GM21526 (cell line): ENCODE results near the gene PCDH18.
"Not testable (repeated sequence)": the region's sequence is repeated elsewhere in the genome, so short reads cannot be mapped to it uniquely, and the experiment has no call there.

Experiments used
- ATAC-seq: cut with Tn5 transposase; IDR thresholded peaks from one replicate; pipeline ENCODE4 v1.9.1; 2021; ENCODE audit warnings: moderate library complexity; ENCODE audit not compliant: unreplicated experiment, low FRiP score

PCDH18 gene, protein sequence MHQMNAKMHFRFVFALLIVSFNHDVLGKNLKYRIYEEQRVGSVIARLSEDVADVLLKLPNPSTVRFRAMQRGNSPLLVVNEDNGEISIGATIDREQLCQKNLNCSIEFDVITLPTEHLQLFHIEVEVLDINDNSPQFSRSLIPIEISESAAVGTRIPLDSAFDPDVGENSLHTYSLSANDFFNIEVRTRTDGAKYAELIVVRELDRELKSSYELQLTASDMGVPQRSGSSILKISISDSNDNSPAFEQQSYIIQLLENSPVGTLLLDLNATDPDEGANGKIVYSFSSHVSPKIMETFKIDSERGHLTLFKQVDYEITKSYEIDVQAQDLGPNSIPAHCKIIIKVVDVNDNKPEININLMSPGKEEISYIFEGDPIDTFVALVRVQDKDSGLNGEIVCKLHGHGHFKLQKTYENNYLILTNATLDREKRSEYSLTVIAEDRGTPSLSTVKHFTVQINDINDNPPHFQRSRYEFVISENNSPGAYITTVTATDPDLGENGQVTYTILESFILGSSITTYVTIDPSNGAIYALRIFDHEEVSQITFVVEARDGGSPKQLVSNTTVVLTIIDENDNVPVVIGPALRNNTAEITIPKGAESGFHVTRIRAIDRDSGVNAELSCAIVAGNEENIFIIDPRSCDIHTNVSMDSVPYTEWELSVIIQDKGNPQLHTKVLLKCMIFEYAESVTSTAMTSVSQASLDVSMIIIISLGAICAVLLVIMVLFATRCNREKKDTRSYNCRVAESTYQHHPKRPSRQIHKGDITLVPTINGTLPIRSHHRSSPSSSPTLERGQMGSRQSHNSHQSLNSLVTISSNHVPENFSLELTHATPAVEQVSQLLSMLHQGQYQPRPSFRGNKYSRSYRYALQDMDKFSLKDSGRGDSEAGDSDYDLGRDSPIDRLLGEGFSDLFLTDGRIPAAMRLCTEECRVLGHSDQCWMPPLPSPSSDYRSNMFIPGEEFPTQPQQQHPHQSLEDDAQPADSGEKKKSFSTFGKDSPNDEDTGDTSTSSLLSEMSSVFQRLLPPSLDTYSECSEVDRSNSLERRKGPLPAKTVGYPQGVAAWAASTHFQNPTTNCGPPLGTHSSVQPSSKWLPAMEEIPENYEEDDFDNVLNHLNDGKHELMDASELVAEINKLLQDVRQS

DNA sequence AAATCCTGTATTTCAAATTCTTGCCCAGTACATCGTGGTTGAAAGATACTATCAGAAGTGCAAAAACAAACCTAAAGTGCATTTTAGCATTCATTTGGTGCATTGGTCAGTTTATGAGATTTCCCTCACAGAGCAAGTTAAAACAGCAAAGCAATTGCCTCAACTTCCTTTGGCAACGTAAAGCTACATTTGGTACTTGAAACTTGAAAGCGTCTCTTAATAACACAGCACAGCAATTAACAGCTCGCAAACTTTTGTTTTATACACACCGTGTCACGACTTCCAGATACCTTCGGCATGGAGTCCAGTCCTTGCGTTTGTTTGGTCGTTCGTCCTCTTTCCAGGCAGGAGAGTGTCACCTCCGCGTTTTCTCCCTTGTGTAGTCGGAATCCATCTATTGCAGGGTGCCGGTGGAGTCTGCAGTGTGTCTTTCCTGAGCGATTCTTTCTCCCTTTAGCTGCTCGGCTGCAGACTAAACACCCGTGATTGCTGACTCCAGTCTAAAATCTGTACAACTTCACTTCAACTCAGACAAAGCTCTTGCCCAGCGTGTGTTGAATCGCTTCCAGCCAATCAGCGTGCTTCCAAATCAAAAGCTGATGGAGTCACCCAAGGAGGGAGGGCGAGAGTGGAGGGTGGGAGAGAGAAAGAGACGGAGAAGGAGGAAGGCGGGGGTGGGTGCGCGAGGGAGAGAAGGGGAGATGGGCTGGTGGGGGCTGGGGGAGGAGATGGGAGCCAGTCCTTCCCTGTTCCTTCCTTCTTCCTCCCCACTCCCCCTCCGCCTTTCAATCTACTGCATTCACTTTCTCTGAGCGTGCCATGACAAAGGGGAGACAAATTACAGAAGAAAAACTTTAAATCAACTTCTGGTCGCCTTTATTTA is at the start of gene PCDH18:
Gene PCDH18, minus strand, starts transcription at position 509 of the 883 bp plus-strand sequence. Its CDS starts 406 bp downstream, at position 103.
- peak; percentile 55 for ATAC-seq

DNA sequence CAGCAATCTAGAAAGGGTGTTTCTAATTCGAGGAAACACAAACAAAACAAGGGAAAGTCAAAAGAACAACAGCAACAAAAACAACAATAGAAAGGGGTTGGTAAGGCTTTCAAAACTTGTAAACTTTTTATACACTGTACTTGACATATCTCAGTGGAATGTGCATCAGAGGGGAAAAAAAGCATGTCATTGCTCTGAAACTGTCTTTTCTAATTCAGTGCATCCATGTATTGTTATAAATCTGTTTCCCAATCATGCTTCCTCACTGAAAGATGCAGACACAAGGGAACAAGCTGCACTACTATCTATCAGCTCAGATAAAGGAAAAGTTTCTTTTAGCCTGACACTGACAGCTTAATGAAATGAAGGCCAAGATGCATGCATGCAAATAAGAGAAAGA is 44.2 kb upstream of the PCDH18 start:
- ATAC-seq, result no peak

DNA sequence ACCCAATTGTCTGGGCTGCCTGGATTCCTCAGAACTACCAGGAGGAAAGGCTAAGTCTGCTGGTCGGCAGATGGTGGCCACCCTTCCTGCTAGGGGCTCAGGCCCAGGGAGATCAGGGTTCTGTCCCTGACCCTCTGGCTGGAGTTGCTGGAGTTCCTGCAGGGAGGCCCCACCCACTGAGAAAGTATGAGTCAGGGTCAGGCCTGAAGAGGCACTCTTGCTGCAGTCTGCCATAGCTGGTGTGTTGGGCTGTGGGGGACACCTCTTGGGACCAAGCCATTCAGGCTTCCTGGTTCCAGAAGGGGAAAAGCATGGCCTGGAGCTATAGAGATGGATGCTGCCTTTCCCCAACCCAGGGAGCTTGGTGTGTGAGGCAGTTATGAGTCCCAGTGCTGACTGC is 40.4 kb upstream of the PCDH18 start:
- ATAC-seq, result no peak

DNA sequence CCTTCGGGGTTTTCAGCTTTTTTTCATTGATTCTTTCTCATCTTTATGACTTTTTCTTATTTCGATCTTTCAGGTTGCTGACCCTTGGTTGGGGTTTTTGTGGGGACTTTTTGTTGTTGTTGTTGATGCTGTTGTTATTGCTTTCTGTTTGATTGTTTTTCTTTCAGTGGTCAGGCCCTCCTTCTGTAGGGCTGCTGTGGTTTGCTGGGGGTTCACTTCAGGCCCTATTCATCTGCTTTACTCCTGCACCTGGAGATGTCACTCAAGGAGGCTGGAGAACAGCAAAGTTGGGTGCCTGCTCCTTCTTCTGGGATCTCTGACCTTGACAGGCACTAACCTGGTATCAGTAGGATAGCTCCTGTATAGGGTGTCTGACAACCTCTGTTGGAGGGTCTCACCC is 39.9 kb upstream of the PCDH18 start:
- no peak for ATAC-seq

DNA sequence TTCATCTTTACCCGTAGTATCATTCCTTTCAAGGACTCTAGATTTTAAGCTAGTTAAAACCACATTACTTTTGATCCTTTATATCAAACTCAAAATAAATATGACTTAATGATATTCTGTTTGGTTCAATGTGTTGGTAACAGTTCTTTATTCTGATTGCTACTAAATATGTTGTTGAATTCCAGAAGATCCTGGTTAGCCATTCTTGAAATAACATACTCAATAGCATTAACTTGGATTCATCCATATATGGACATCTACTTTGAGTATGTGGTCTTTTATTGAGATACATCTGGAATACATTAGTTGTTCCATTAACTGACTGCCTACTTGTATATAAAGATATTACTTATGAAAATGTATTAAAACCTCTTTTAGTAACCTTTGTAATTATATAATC is 27.5 kb upstream of the PCDH18 start:
- no peak for ATAC-seq

DNA sequence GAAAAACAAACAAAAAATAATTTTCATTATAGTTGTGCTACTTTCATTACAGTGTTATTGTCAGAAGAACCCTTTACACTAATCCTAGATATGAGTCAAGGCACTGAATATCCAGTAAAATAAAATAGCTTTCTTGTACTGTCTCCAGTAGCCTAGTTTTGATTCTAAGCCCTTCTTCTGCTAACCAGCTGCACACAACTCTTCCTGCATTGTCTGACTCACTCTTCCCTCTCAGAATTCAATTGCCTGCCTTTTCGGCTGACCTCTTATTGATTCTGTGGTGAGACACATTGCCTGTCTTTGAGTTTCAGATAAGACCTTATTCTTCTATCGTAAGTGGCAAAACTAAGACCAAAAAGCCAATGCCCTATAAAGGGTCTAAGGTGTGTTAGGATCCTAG is 26.7 kb upstream of the PCDH18 start:
- no peak for ATAC-seq

DNA sequence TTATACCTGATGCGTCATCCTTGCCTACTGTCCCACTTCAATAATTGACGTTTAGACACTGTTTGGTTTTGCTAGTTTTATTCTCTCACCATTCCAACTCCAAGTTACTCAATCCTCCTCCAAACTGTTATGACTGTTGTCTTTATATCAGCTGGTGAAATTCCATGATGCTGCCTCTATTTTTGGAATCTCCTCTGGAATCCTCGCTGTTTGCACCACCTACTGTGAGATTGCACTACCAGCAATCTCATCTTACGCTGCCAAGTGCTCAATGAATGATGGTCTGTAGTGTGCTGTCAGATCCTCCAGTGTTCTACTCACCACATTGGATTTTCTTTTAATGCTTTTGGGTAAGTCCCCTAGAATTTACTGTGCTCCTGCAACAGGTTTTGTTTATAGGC is 13.2 kb upstream of the PCDH18 start:
- ATAC-seq, result no peak

DNA sequence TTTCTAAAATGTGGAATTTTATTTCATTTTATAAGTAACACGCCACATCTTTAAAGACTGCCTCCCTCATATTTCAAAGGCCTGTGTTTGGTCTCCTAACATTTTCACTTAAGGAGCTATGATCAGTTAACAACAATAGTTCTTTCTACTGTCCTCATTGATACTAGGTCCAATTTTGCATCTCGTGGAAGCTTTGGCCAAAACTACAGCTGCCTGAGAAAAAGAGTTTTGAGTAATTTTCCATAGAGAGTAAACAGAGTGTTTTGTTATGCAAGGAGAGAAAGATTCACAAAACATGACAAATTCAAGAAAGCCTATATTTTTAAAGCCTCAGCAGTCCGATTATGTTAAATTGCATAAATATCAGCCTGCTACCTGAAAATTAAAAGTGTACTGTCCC is 11.4 kb upstream of the PCDH18 start:
- no peak for ATAC-seq

DNA sequence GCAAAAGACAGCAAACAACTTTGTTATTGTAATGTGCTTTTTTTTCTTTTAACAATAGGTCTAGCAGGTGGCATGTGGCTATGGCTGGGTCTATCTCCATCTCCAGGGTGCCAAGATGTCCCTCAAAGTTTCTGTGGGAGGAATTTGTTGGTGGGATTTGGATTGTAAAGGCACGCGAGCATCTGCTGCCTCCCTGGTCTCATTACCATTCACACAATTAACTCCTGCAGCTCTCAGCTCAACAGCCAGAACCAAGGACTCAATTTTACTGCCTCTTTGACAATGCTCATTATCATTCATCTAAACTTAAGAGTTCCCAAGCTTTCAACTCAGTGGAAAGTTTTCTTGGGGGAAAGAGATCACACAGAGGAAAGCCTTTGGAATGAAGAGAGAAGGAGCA is 10.9 kb upstream of the PCDH18 start:
- no peak for ATAC-seq

DNA sequence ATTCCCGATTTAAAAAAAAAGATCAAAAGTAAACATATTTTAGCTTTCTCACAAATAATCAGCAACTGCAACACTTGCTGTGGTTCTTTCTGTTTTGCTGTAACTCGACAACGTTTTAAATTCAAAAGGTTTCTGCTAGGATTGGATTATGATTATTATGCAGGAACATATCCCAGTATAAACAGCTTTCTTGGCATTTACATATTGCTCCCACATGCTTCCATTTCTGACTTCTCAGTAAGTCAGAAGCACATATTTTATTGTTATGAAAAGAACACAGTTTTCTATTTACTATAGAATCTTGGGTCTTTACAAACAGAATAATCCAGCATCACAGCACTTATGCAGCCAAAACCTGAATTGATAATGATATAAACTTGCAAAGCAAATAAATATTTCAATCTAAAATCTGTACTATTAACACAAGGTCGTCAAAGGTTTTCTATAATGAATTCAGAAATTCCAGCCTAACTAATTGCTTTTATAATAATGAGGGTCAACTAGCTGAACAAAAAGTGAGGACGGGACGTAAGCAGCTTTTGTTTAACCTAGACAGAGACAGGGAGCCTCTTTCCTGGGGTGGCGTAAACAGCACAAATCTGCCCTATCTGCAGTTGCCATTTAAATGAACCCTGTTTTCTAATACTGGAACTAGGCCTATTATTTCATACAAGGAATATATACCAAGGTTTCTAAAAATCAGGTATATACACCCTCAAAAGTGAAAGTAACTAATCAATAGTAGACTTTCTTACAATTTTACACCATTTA is 9.8 kb upstream of the PCDH18 start:
- no peak for ATAC-seq

DNA sequence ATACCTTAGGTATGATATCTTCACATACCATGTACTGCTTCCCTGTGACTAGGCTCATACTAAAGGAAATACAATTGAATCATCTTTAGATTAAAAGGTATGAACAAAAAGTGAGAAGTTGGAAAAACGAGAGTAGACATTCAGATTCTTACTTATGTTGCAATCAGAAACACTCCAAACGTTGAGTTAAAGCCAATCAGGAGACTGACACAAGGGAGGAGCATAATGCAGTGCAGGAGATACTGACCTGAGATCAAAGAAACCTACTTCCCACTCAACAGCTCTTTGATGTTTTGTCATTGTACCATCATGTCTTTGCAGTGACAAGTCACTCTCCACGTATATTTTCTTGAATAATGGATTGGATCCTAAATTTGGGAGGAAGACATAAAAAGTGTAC is 8.9 kb upstream of the PCDH18 start:
- no peak for ATAC-seq

DNA sequence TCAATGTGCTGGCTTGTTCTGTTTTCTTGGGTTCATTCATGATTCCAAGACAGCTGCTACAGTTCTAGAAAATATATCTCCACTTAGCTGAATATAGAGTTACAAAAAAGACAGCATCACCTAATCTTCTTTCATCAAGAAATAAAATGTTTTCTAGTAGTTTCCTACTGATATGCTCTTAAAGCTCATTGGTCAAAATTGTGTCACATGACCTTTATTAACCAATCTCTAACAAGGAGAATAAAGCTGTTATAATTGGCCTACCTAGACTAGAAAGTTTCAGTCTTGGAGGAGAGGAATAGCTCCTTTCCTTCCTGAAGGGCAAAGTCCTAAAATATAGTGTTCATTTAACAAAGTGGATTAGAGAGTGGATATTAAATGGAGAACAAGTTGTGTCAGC is 8.1 kb upstream of the PCDH18 start:
- ATAC-seq, result no peak

DNA sequence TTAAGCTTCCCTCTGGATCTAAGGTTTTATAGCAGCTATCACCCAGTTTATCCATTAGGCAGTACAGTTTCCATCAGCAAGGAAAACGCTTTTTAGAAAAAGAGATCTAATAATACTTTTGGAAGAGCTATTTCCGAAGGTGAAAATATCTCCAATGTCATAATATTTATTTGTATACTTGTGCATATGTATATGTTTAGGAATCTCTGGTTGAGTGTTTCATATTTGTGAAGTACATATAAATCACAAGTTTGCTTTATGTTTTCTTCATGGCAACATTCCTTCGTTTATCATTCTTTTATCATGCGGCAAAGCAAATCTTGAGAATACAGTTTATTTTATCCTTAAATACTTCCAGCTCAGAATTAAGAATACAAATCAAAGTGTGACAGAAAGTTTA is 6.2 kb upstream of the PCDH18 start:
- ATAC-seq, result no peak

DNA sequence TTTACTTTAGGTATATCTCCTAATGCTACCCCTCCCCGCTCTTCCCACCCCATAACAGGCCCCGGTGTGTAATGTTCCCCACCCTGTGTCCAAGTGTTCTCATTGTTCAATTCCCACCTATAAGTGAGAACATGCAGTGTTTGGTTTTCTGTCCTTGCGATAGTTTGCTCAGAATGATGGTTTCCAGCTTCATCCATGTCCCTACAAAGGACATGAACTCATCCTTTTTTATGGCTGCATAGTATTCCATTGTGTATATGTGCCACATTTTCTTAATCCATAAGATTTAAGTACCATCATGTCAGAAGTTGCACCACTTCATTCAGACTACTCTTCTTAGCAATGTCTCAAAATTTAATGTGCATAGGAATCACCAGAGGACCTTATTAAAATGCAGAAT is 5.5 kb upstream of the PCDH18 start:
- not testable (repeated sequence) for ATAC-seq

DNA sequence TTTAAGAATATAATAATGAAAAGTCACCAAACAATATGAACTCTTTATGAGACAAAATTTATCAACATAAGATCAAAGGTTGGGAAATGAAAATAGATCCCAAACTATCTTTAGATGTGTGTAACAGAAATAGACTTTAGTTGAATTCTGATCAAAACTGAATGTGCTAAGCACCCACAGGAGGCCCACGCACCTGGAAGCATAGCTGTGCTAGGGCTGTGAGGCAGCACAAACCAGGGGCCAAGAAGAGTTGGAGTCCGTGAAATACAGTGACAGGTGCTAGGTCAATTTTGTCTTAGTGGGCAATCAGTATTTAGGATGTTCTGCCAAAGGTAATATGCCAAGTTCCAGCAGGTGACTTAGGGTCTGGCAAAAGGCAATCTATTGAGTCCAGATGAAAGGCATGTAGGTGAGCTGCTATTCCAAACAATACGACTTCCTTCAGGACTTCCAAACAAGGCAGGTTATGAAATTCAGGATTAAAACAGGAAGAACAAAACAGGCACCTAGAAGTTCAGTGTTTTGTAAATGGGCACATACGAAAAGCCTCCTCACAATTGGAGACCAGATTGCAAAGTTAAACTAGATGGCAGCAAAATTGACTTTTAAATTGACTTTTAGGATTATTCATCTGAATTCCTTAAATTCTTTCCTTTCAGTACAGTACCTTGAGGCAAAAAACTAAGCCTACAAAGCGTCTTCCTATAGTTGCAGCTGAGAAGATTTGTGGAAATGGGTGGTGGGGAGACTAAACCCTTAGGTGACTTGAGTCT is 4.7 kb upstream of the PCDH18 start:
- no peak for ATAC-seq

DNA sequence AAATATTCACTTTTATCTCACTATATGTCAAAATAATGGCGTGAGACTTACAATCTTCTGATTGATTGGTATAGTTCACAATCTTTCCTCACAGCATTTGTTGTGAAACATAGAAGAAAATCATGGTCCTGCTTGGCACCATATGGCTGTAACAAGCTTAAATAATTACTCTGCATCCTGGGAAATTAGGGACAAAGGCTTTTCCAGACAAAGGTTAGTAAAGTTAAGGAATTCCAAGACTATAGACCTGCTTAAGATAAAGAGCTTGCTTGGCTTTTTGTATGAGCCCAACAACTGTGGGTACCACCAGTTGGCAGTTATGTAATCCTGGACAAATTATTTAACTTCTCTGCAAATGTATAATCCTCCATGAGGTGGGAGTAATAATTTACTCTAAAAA is 3.4 kb upstream of the PCDH18 start:
- no peak for ATAC-seq

DNA sequence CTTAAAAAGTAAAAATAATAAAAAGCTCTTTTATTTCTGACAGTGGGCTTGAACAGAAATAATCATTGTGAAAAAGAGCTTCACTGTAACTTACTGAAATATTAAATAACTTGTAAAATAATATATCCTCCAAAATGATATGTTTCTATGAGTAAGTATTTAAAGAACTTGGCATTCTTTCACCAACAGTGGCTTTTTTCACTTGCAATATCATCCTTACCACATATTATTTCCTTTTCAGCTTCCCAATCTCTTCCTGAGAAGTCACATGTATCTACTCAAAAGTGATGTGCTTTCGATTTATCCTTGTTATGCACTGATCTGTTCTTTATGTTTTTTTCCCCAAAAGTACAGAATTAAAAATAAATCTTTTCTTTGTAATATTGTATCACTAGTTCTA is 2.2 kb upstream of the PCDH18 start:
- ATAC-seq, result no peak

DNA sequence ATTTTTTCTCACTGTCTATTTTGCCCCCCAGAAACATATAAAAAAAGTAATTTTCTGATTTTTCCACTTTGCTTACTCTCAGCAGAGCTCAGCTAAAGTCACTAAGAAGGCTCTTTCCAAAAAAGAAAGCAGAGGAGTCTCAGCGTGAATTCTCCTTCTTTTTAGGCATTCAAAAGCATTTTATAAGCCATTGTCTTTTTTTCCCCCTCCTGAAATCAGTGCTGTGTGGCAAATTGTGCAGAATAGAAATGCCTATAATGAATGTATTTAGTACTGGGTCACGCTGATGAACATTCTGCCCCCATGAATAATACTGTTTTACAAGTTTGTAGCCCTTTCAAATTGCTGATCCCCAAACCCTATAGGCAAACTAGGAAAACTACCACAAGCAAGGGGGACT is 1.6 kb upstream of the PCDH18 start:
- ATAC-seq, result no peak

DNA sequence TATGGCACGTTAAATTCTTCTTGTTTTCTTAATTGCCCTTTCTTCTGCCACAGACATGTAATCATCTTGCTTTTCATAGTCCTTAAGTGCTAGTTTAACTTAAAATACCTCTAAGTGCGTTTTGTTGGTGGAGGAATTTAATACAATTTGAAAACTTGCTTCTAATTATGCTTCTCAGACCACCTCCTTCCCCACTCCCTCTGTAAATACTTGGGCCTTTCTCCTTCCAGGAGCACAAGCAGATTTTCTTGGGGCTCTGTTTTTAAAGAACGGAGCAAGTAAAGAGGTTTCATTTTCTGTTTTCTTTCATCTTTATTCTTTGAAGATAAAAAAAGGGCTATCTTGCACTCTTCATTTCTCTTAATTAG is 559 bp upstream of the PCDH18 start:
- ATAC-seq, result no peak
